ENCODE measurements around the gene PHACTR1. TPM values are rescaled to one million over a fixed set of nuclear protein-coding genes. Genes with fewer than 3 reads are reported as not detected.

Gene PHACTR1
- total and polyA plus RNA-seq, 3 donors from 2014 or later = 5.1 to 7.6 (median 6.5) TPM

GRCh38 chr6:13198168-13198567 lies 481.6 kb downstream of the PHACTR1 start:
- intact Hi-C loops (cut with DNase I; ENCODE audit: low total_unique reads) = no loop called here
- Histone ChIP-seq H3K9me3 (no peaks in the 10 kb centered on the region), H3K4me3 (no peak overlapping the region), H3K36me3 (ENCODE audit: low read depth, missing control alignments) (no peaks in the 10 kb centered on the region), H3K27ac (no peak overlapping the region), H3K4me1 (no peaks in the 10 kb centered on the region), H3K27me3 (no peaks in the 10 kb centered on the region)
- no peak for TF ChIP-seq POLR2A (IDR thresholded peaks at IDR 0.05)
- no peak for TF ChIP-seq CTCF (IDR thresholded peaks at IDR 0.05)
- 69 to 84% methylated on average over 6 of the region's 6 CpGs for WGBS, 2 donors
- DNase-seq = no peak

- no peak for TF ChIP-seq POLR2A (IDR thresholded peaks at IDR 0.05)
- no peak for TF ChIP-seq CTCF (IDR thresholded peaks at IDR 0.05)
- intact Hi-C loops (cut with DNase I; ENCODE audit: low total_unique reads) = no loop called here
- Histone ChIP-seq H3K4me1 (no peaks in the 10 kb centered on the region), H3K27me3 (no peaks in the 10 kb centered on the region), H3K27ac (no peak overlapping the region), H3K36me3 (ENCODE audit: low read depth, missing control alignments) (no peaks in the 10 kb centered on the region), H3K4me3 (no peak overlapping the region), H3K9me3 (no peaks in the 10 kb centered on the region)
- no peak for DNase-seq
- 80 to 94% methylated on average over 6 of the region's 6 CpGs for WGBS, 2 donors
Measured at GRCh38 chr6:13201336-13201735, 484.8 kb downstream of the PHACTR1 start.

GRCh38 chr6:13203145-13203544 lies 486.6 kb downstream of the PHACTR1 start:
- intact Hi-C loops (cut with DNase I; ENCODE audit: low total_unique reads) = no loop called here

GRCh38 chr6:13205106-13205505 lies 488.5 kb downstream of the PHACTR1 start:
- intact Hi-C loops (cut with DNase I; ENCODE audit: low total_unique reads) = no loop called here
- DNase-seq = no peak
- no peaks in the 10 kb centered on the region for H3K4me1 ChIP-seq
- H3K36me3 ChIP-seq (ENCODE audit: low read depth, missing control alignments) = no peaks in the 10 kb centered on the region
- 93 to 99% methylated on average over 6 of the region's 6 CpGs for WGBS, 2 donors
- no peaks in the 10 kb centered on the region for H3K27me3 ChIP-seq
- no peak for TF ChIP-seq POLR2A (IDR thresholded peaks at IDR 0.05)
- no peak for TF ChIP-seq CTCF (IDR thresholded peaks at IDR 0.05)
- no peaks in the 10 kb centered on the region for H3K9me3 ChIP-seq
- no peak overlapping the region for H3K27ac ChIP-seq
- no peak overlapping the region for H3K4me3 ChIP-seq

More at GRCh38 chr6:13203145-13203544, 486.6 kb downstream of the PHACTR1 start:
- WGBS, 2 donors = 76 to 77% methylated on average over 4 of the region's 4 CpGs
- Histone ChIP-seq H3K36me3 (ENCODE audit: low read depth, missing control alignments) (no peaks in the 10 kb centered on the region), H3K27ac (no peak overlapping the region), H3K4me3 (no peak overlapping the region), H3K27me3 (no peaks in the 10 kb centered on the region), H3K4me1 (no peaks in the 10 kb centered on the region), H3K9me3 (no peaks in the 10 kb centered on the region)
- DNase-seq = no peak
- TF ChIP-seq CTCF (IDR thresholded peaks at IDR 0.05) (no peak), POLR2A (IDR thresholded peaks at IDR 0.05) (no peak)

- Histone ChIP-seq H3K27me3 (no peaks in the 10 kb centered on the region), H3K9me3 (no peaks in the 10 kb centered on the region), H3K27ac (no peak overlapping the region), H3K36me3 (ENCODE audit: low read depth, missing control alignments) (no peaks in the 10 kb centered on the region), H3K4me1 (no peaks in the 10 kb centered on the region), H3K4me3 (no peak overlapping the region)
- intact Hi-C loops (cut with DNase I; ENCODE audit: low total_unique reads) = no loop called here
- TF ChIP-seq POLR2A (IDR thresholded peaks at IDR 0.05) (no peak), CTCF (IDR thresholded peaks at IDR 0.05) (no peak)
- no peak for DNase-seq
- WGBS, 2 donors = 93 to 96% methylated on average over 1 of the region's 1 CpG
Measured at GRCh38 chr6:13212096-13212495, 495.5 kb downstream of the PHACTR1 start.

All from testis (tissue), 3 donors.